GM21528 (cell line): ENCODE results near the gene EIF3M.
A peak's percentile ranks its signal among the peaks of the same experiment; 100 is the strongest.

Experiments
- ATAC-seq: cut with Tn5 transposase; IDR thresholded peaks from one replicate; pipeline ENCODE4 v1.9.1; 2021; ENCODE audit warnings: mild to moderate bottlenecking, moderate library complexity; ENCODE audit not compliant: unreplicated experiment, low FRiP score

The EIF3M gene

DNA sequence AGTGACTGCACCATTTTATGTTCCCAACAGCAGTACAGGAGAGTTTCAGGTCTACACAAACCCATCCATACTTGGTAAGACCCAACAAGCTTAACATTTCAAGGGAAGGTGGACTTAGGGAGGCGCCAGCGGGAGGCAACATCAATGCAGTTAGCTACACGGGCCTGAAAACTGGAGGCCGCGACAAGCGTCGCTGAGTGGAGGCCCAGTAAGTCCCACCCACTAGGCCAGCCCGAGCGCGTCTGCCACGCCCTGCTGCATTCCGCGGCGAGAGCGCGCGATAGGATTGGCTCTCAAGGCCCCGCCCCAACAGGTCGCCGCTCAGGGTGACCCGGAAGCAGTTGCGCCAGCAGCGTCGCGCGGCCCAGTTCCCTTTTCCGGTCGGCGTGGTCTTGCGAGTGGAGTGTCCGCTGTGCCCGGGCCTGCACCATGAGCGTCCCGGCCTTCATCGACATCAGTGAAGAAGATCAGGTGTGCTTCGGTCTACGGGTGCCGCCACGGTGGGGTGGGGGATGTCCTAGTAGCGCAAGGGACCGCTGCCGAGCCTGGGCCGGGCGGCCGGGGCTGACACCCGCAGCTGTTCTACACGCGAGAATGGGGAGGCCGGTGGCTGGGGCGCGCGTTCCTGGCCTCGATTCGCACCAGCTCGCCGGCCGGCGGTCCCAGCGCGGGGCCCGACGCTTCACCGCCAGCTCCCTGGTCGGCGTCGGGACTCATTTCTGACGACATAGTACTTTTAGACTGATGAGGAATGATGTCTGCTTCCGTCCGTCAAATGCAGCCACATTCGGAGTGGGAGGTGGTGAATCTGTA, at the start of gene EIF3M:
EIF3M (plus strand) TSS at position 373 of the 813 bp plus-strand sequence; CDS start at position 430, 57 bp downstream.
- ATAC-seq = peak; percentile 98

DNA sequence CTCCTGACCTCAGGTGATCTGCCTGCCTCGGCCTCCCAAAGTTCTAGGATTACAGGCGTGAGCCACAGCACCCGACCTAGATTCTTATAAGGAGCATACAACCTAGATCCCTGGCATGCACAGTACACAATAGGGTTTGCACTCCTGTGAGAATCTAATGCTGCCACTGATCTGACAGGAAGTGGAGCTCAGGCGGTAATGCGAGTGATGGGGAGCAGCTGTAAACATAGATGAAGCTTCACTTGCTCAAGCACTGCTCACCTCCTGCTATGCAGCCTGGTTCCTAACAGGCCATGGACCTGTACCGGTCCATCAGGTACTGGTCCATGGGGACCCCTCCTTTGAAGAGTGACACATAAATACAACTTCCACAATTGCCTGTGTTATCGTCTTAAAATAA, 44.8 kb upstream of the EIF3M start:
- ATAC-seq = no peak

- no peak for ATAC-seq
Observed at GRCh38 chr11:32549611-32550187, 33.9 kb upstream of the EIF3M start.

GRCh38 chr11:32550207-32550606, 33.4 kb upstream of the EIF3M start:
- no peak for ATAC-seq

DNA sequence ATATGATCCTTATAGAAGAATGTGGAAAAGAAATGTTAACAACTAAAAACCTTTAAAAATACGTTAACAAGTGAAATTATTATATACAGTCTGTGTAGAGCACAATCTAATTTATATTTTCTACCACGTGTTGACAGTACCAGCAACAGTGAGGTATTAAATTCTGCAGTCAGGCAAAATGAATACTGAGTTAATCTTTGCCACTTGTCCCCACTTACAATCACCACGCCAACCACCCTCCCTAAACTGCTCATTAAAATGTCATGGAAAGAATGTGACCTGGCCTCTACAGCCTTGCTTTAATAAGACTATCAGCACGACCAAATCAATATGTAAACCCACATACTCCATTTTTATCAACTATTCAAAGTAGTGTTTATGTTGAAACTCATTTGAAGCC, 28.5 kb upstream of the EIF3M start:
- no peak for ATAC-seq

- no peak for ATAC-seq
Observed at GRCh38 chr11:32555895-32556294, 27.7 kb upstream of the EIF3M start.

DNA sequence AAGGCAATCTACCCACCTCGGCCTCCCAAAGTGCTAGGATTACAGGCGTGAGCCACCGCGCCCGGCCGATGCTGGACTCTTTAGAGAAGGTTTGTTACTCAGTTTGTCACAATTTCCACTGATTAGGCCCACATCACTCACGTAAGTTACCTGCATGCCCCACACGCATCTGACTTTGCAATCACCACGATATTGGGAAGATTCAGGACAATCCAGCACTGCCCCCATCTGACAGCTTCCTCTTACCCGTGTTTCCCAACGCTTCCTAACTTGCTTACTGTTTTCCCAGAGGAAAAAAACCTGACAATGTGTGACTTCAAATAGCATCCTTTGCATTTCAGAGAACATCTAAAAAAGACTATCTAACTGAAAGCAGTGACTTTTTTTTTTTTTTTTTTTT, 21.8 kb upstream of the EIF3M start:
- ATAC-seq = no peak

DNA sequence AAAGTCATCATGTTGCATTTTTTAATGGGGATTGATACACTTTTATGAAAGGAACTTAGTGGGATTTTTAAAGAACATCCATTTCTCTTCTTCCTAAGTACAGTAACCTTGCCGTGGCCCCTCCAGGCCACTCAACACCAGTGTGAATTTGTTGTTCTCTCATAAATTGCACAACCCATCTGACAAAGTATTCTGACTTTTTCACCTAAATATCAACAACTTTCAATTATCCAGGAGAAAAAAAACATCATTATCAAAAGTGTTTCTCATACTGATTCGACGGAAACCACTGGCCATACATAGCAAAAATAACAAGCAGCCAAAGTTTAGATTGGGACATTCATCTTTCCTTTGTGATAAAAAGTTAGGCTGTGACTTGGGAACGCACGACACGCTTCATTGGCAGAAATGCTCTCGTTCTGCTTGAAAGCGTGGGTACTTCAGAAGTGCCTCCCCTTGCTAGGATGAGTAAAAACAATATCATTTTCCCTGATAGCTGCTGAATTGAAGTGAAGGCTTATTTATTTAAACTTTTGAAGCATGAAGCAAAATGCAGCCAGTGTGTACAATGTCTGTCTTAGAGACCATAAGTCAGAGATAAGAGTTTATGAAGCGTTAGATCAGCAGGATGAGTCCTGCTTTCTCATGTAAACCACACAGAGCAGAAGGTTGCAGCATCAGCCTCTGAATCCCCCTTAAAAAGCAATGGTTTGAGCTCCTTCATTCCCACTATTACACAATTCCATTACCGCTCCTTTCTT, 20.6 kb upstream of the EIF3M start:
- no peak for ATAC-seq

DNA sequence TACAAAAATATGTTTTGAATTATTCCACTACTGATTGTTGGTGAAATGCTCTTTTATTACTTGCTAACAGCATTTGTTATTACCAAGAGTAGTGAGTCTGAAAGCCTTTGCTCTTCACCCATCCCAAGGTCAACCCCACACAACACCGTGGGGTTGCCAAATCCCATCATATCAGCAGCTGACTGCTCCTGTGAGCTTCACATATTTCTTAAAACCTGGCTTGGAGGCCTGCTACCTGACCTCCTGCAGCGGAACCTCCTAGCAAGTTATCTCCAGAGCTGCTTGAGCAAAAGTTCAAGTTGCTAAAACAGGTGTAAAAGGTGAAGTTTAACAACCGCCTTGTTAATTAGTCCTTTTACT, 20.1 kb upstream of the EIF3M start:
- ATAC-seq = no peak

DNA sequence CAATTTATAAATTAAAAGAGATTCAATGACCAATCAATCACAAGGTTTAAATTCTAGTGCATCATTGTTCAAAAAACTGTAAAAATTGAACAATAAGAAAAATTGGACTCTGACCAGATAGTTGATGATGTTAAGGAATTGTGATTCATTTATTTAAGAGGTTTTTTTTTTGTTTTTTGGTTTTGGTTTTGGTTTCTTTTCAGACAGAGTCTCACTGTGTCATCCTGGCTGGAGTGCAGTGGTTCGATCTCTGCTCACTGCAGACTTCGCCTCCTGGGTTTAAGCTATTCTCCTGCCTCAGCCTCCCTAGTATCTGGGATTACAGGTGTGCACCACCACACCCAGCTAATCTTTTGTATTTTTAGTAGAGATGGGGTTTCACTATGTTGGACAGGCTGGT, 17.1 kb upstream of the EIF3M start:
- no peak for ATAC-seq

- ATAC-seq = no peak
Observed at GRCh38 chr11:32567154-32567553, 16.5 kb upstream of the EIF3M start.

DNA sequence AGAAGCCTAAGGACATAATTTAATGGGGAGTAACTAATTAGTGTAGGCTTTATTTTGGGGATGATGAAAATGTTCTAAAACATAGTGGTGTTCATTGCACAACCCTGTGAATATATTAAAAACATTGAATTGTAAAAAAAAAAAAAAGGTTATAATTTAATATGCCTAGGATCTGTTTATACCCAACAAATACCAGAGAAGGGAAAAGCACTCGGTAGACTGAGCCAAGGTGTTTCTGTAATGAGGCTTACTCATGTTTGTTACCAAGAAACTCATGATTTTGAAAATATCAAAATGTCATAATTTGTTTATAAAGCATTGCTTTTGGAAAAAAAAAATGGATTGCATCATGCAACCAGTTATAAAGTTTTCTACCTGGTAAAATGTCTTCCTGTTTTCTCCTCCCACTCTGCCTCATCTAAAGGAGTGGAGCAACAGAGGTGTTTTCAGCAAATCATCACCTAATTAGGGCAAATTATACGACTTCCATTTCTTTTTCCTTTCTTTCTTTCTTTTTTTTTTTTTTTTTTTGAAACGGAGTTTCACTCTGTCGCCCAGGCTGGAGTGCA, 14.2 kb upstream of the EIF3M start:
- ATAC-seq = no peak

DNA sequence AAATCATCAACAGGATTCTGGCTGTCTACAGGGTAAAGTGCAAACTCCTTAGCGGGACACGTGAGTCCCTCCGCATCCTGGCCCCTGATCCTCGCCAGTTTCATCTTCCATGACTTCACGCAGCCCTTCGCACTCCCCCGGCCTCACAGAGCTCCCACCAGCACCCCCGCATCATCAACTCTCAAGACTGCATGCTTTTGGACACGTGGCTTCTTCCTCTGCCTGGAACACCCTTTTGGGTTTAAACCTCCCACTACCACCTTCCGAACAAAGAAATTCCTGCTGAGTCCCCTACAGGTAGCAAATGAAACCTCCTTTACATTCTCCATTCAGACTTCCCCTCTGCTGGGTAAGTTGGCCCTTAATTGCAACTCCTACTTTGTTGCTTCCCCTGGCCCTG, 12.6 kb upstream of the EIF3M start:
- ATAC-seq = no peak

- no peak for ATAC-seq
Observed at GRCh38 chr11:32573228-32573627, 10.4 kb upstream of the EIF3M start.

DNA sequence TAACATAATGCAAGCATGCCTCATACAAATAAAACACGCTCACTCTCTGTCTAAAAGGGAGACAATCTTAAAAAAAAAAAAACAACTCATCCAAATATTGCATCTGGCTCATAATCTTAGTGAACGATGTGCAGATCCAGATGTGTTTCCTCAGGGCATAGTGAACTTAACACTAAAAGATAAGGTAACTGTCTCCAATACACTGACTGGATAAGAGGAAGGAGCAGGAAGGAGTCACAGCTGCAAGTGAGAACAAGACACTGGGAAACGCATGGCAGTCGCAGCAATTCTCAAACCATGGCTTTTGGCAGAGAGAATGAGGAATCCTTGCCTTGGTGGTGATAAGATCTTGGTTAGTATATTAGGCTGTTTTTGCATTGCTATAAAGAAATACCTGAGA, 9.2 kb upstream of the EIF3M start:
- ATAC-seq = no peak

DNA sequence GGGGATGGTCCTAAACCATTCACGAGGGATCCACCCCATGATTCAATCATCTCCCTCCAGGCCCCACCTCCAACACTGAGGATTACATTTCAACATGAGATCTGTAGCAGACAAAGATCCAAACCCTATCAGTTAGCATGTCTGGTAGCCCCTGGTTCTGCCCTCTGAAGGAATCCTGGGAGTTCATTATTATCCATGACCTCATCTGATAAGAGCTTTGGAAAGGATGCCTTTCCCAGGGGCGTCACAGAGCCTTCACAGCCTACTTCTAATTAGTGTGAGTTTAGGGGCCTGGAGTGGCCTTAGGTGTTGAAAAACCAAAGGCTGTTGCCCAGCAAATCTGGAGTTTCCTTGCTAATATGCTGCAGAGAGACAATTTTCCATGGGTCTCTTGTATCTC, 8.6 kb upstream of the EIF3M start:
- no peak for ATAC-seq

GRCh38 chr11:32576456-32576855, 7.2 kb upstream of the EIF3M start:
- no peak for ATAC-seq

GRCh38 chr11:32580967-32581366, 2.7 kb upstream of the EIF3M start:
- no peak for ATAC-seq

GRCh38 chr11:32581556-32581955, 2.1 kb upstream of the EIF3M start:
- ATAC-seq = no peak

- ATAC-seq = no peak
Observed at GRCh38 chr11:32584921-32585320, 1.3 kb downstream of the EIF3M start.

DNA sequence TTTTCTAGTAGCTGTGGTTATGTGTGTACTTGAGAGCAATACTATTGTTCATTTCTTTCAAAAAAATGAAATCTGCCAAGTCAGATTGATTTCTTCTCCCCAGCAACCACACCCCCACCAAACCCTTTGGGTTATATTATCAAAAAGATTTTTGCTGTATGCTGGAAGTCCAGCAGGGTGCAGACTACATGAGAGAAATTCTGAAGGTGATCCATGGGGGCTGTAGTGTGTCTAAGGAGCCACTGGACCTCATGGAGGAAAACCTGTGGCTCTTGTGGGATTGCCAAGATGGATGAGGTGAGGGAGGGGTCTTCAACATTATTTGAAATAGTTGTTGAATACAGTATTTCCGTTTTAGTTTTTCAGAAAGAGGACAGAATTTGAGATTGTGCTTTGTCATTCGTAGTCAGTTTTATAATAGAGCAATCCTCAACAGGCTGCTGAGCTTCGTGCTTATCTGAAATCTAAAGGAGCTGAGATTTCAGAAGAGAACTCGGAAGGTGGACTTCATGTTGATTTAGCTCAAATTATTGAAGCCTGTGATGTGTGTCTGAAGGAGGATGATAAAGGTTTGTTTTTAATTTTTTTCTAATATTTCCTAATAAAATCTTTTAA, 3.1 kb downstream of the EIF3M start:
- ATAC-seq = no peak
